GM12878 (cell line): ENCODE measurements around the gene A1BG. TPM values are rescaled to one million over a fixed set of nuclear protein-coding genes. Genes with fewer than 3 reads are reported as not detected.

Experiments
- ATF3 ChIP-seq: IDR thresholded peaks from 2 replicates; pipeline ENCODE4 v1.6.1; 2011; ENCODE audit warnings: low read depth, mild to moderate bottlenecking, low read length, moderate library complexity, borderline replicate concordance; ENCODE audit errors: extremely low read depth
- GABPA ChIP-seq: IDR thresholded peaks from 2 replicates; pipeline ENCODE4 v1.6.1; 2014; ENCODE audit warnings: antibody characterized with exemption, low read depth, mild to moderate bottlenecking, inconsistent platforms
- HDAC6 ChIP-seq: fragments of 200-600 bp; sonication (generic); IDR thresholded peaks from one replicate; pipeline ENCODE4 v1.8.0; 2017; ENCODE audit warnings: antibody characterized with exemption; ENCODE audit not compliant: unreplicated experiment
- KLF5 ChIP-seq: fragments of 450-650 bp; IDR thresholded peaks from 2 replicates; pipeline ENCODE4 v1.6.1; 2014; ENCODE audit warnings: mild to moderate bottlenecking; ENCODE audit not compliant: partially characterized antibody
- MAX ChIP-seq: IDR thresholded peaks from 2 replicates; pipeline ENCODE4 v1.6.1; 2012; ENCODE audit warnings: low read depth, low read length, improper control_type of control experiment
- MLLT1 ChIP-seq: fragments of 450-650 bp; IDR thresholded peaks from 2 replicates; pipeline ENCODE4 v1.6.1; 2016; ENCODE audit warnings: mild to moderate bottlenecking
- NBN ChIP-seq: fragments of 450-650 bp; IDR thresholded peaks from 2 replicates; pipeline ENCODE4 v1.6.1; 2016
- NR2C2 ChIP-seq: IDR thresholded peaks from 2 replicates; pipeline ENCODE4 v1.6.1; 2011; ENCODE audit warnings: borderline replicate concordance, low read depth; ENCODE audit not compliant: control insufficient read depth, insufficient read length
- NR2F1 ChIP-seq: fragments of 450-650 bp; conservative IDR thresholded peaks from 2 replicates; pipeline ENCODE4 v1.6.1; 2017; ENCODE audit warnings: mild to moderate bottlenecking
- POLR2AphosphoS2 ChIP-seq: IDR thresholded peaks from 2 replicates; pipeline ENCODE4 v1.6.1; 2011; ENCODE audit warnings: low read depth, mild to moderate bottlenecking, low read length, improper control_type of control experiment, moderate library complexity
- RAD21 ChIP-seq: IDR thresholded peaks from 2 replicates; pipeline ENCODE4 v1.6.1; 2011; ENCODE audit warnings: mild to moderate bottlenecking, low read depth, low read length, moderate library complexity; ENCODE audit not compliant: insufficient read depth
- RBBP5 ChIP-seq: fragments of 200-600 bp; sonication (generic); conservative IDR thresholded peaks from 2 replicates; pipeline ENCODE4 v1.6.1; 2016
- RUNX3 ChIP-seq: IDR thresholded peaks from 2 replicates; pipeline ENCODE4 v1.6.1; 2012; ENCODE audit warnings: low read length, inconsistent platforms
- SIN3A ChIP-seq: IDR thresholded peaks from 2 replicates; pipeline ENCODE4 v1.6.1; 2012; ENCODE audit warnings: low read depth, low read length, improper control_type of control experiment
- SMAD5 ChIP-seq: IDR thresholded peaks from 2 replicates; pipeline ENCODE4 v1.6.1; 2016; ENCODE audit warnings: antibody characterized with exemption, low read depth
- SPI1 ChIP-seq: IDR thresholded peaks from 2 replicates; pipeline ENCODE4 v1.6.1; 2011; ENCODE audit warnings: low read depth, mild to moderate bottlenecking, low read length, moderate library complexity, borderline replicate concordance; ENCODE audit not compliant: insufficient read depth
- SREBF1 ChIP-seq: IDR thresholded peaks from 2 replicates; pipeline ENCODE4 v1.6.1; 2012; ENCODE audit warnings: mild to moderate bottlenecking, low read length
- SUPT20H ChIP-seq: IDR thresholded peaks from 2 replicates; pipeline ENCODE4 v1.6.1; 2011; ENCODE audit warnings: low read depth, mild to moderate bottlenecking, low read length, moderate library complexity, borderline replicate concordance; ENCODE audit not compliant: control insufficient read depth
- SUZ12 ChIP-seq: fragments of 200-600 bp; sonication (generic); IDR thresholded peaks from one replicate; pipeline ENCODE4 v1.6.1; 2018; ENCODE audit warnings: antibody characterized with exemption, mild to moderate bottlenecking; ENCODE audit not compliant: unreplicated experiment
- TCF3 ChIP-seq: IDR thresholded peaks from 2 replicates; pipeline ENCODE4 v1.6.1; 2012; ENCODE audit warnings: low read depth, mild to moderate bottlenecking, low read length, borderline replicate concordance; ENCODE audit not compliant: insufficient read depth
- USF1 ChIP-seq: IDR thresholded peaks from 2 replicates; pipeline ENCODE4 v1.6.1; 2011; ENCODE audit warnings: borderline replicate concordance, low read depth, mild to moderate bottlenecking, moderate library complexity, mixed read lengths, low read length; ENCODE audit not compliant: insufficient read depth; ENCODE audit errors: extremely low read length
- YY1 ChIP-seq: IDR thresholded peaks from 2 replicates; pipeline ENCODE4 v1.6.1; 2011; ENCODE audit warnings: low read depth, mild to moderate bottlenecking, low read length
- ZBED1 ChIP-seq: IDR thresholded peaks from 2 replicates; pipeline ENCODE4 v1.6.1; 2016; ENCODE audit warnings: borderline replicate concordance
- ZNF217 ChIP-seq: fragments of 450-650 bp; IDR thresholded peaks from 2 replicates; pipeline ENCODE4 v1.6.1; 2017; ENCODE audit warnings: antibody characterized with exemption, mild to moderate bottlenecking
- ZNF24 ChIP-seq: fragments of 450-650 bp; IDR thresholded peaks from 2 replicates; pipeline ENCODE4 v1.6.1; 2017; ENCODE audit warnings: antibody characterized with exemption, mild to moderate bottlenecking
- ZNF622 ChIP-seq: fragments of 450-650 bp; IDR thresholded peaks from 2 replicates; pipeline ENCODE4 v1.6.1; 2017; ENCODE audit warnings: mild to moderate bottlenecking, inconsistent platforms
- polyA plus RNA-seq, 11 experiments: library from polyadenylated mRNA; depleted of rRNA in 4 of 11; unstranded in 6 of 11; stranded (reverse) in 5 of 11; fragments of >200 nt; fragmentation: Nextera tagmentation in 4 of 11; fragmentation: Illumina TruSeq in 1 of 11; extraction: Ambion mirVana in 4 of 11; extraction: Trizol in 1 of 11; gene quantifications; 1 replicate in 1 of 11; 2 replicates in 10 of 11; pipeline versions ENCODE4 v1.2.1 to v1.2.3, GENCODE V29; 2011 to 2016; ENCODE audit warnings: inconsistent platforms in 2 of 11, missing spikeins in 2 of 11, low read depth in 1 of 11
- total RNA-seq, 4 experiments: library from RNA; depleted of rRNA in 3 of 4; stranded (reverse); fragments of >200 nt in 3 of 4; fragmentation: Illumina TruSeq in 1 of 4; extraction: Trizol in 1 of 4; gene quantifications; 2 replicates each; pipeline versions ENCODE4 v1.2.1 to v1.2.3, GENCODE V29; 2013 to 2021
- TF ChIP-seq, protein P1 (sequence below), 3 experiments: IDR thresholded peaks in 2 of 3; conservative IDR thresholded peaks in 1 of 3; 2 replicates each; pipeline ENCODE4 v1.5.1; 2011; ENCODE audit warnings: low read depth in 3 of 3, low read length in 3 of 3, mild to moderate bottlenecking in 3 of 3, control low read depth in 2 of 3, moderate library complexity in 2 of 3, inconsistent platforms in 1 of 3, mixed read lengths in 1 of 3; ENCODE audit not compliant: control insufficient read depth in 2 of 3, insufficient read depth in 1 of 3; ENCODE audit errors: extremely low read depth in 1 of 3

Gene A1BG
- total and polyA plus RNA-seq, 10 of the 15 experiments (the other 5 are each of a cell fraction or from before 2014, with no cell fraction given) = 0.34 to 29.6 (median 11.8) TPM

GRCh38 chr19:58386576-58387337 lies 33.5 kb upstream of the A1BG start, which contains the start of gene RPS5 (continued):
- no peak for TF ChIP-seq ATF3
- TF ChIP-seq, protein P1, sequence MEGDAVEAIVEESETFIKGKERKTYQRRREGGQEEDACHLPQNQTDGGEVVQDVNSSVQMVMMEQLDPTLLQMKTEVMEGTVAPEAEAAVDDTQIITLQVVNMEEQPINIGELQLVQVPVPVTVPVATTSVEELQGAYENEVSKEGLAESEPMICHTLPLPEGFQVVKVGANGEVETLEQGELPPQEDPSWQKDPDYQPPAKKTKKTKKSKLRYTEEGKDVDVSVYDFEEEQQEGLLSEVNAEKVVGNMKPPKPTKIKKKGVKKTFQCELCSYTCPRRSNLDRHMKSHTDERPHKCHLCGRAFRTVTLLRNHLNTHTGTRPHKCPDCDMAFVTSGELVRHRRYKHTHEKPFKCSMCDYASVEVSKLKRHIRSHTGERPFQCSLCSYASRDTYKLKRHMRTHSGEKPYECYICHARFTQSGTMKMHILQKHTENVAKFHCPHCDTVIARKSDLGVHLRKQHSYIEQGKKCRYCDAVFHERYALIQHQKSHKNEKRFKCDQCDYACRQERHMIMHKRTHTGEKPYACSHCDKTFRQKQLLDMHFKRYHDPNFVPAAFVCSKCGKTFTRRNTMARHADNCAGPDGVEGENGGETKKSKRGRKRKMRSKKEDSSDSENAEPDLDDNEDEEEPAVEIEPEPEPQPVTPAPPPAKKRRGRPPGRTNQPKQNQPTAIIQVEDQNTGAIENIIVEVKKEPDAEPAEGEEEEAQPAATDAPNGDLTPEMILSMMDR (IDR thresholded peaks at IDR 0.05 in 2 of 3, conservative IDR thresholded peaks at IDR 0.05 in 1 of 3; ENCODE audit: control insufficient read depth in 2 of 3, extremely low read depth in 1 of 3, insufficient read depth in 1 of 3, low read depth in 3 of 3, low read length in 3 of 3) = no peak
- peak; percentile 84 for TF ChIP-seq HDAC6
- no peak for TF ChIP-seq NR2F1
- TF ChIP-seq RAD21 = no peak
- TF ChIP-seq POLR2AphosphoS2 = peak; percentile 92
- TF ChIP-seq RBBP5 = no peak
- 0 out of 2 replicates have a peak, but pooled peaks have one; percentile 35 for TF ChIP-seq ZBED1
- TF ChIP-seq NBN = no peak
- TF ChIP-seq YY1 = peak; percentile 64; the same call in 1 of the 2 replicates
- 0 out of 2 replicates have a peak, but pooled peaks have one; percentile 4 for TF ChIP-seq SPI1
- peak; percentile 60 for TF ChIP-seq RUNX3
- no peak for TF ChIP-seq SUPT20H
- peak; percentile 96 for TF ChIP-seq SMAD5
- no peak for TF ChIP-seq ZNF24
- peak; percentile 97 for TF ChIP-seq GABPA
- peak; percentile 92 for TF ChIP-seq MAX
- no peak for TF ChIP-seq ZNF217
- TF ChIP-seq SREBF1 = peak; percentile 84; the same call in 1 of the 2 replicates
- peak; percentile 73 for TF ChIP-seq KLF5
- TF ChIP-seq SUZ12 = no peak
- TF ChIP-seq ZNF622 = no peak
- peak; percentile 86 for TF ChIP-seq NR2C2
- peak; percentile 15 for TF ChIP-seq USF1
- TF ChIP-seq TCF3 = peak; percentile 75; the same call in 1 of the 2 replicates
- TF ChIP-seq SIN3A = no peak; the same call in 1 of the 2 replicates
- peak; percentile 49 for TF ChIP-seq MLLT1
